ENCODE results near the gene GOSR2.
A peak's percentile ranks its signal among the peaks of the same experiment; 100 is the strongest.

DNA sequence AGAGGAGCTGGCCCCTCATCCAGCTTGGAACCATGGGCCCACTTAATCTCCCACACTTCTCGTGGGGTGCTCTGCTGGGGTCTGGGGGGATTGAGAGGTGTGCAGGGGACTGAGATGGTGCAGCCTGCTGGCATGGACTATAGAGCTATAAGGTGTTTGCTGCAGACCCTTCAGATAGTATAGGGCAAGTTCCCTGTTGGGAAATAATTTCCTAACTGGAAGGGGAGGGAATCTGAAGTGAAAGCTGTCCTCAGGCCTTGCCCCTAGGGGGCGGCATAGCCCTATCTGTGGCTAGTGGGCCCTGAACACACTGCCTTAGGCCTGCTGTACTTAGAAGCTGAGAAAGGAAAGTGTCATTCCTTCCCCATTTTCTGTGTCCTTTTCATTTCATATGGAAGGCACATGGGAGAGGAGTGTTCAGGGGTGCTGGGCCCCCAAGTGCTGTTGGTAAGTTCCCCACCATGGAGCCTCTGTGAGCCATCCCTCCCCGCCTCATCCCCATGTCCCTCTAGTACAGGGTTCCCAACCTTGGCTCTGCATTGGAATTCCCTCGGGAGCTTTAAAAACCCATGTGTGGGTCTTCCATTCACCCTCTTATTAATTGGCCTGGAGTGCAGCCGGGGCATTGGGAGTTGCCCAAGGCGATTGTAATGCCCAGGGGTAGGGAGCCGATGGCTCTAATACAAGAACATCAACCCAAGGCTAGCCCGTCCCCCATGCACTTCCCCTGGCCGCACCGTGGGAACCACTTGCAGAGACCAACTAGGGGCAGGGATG lies 19.7 kb downstream of the GOSR2 start:
- no peak for TF ChIP-seq POLR2A (IDR thresholded peaks at IDR 0.05; ENCODE audit: borderline replicate concordance, extremely low read depth, insufficient read depth, insufficient read length)
- TF ChIP-seq, protein P1, sequence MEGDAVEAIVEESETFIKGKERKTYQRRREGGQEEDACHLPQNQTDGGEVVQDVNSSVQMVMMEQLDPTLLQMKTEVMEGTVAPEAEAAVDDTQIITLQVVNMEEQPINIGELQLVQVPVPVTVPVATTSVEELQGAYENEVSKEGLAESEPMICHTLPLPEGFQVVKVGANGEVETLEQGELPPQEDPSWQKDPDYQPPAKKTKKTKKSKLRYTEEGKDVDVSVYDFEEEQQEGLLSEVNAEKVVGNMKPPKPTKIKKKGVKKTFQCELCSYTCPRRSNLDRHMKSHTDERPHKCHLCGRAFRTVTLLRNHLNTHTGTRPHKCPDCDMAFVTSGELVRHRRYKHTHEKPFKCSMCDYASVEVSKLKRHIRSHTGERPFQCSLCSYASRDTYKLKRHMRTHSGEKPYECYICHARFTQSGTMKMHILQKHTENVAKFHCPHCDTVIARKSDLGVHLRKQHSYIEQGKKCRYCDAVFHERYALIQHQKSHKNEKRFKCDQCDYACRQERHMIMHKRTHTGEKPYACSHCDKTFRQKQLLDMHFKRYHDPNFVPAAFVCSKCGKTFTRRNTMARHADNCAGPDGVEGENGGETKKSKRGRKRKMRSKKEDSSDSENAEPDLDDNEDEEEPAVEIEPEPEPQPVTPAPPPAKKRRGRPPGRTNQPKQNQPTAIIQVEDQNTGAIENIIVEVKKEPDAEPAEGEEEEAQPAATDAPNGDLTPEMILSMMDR (IDR thresholded peaks at IDR 0.05 in 2 of 3, conservative IDR thresholded peaks at IDR 0.05 in 1 of 3; ENCODE audit: borderline replicate concordance in 1 of 3, insufficient read depth in 1 of 3, low read depth in 2 of 3, low read length in 2 of 3): peak; percentile 85 to 100 (median 99)
- TF ChIP-seq, protein P2, sequence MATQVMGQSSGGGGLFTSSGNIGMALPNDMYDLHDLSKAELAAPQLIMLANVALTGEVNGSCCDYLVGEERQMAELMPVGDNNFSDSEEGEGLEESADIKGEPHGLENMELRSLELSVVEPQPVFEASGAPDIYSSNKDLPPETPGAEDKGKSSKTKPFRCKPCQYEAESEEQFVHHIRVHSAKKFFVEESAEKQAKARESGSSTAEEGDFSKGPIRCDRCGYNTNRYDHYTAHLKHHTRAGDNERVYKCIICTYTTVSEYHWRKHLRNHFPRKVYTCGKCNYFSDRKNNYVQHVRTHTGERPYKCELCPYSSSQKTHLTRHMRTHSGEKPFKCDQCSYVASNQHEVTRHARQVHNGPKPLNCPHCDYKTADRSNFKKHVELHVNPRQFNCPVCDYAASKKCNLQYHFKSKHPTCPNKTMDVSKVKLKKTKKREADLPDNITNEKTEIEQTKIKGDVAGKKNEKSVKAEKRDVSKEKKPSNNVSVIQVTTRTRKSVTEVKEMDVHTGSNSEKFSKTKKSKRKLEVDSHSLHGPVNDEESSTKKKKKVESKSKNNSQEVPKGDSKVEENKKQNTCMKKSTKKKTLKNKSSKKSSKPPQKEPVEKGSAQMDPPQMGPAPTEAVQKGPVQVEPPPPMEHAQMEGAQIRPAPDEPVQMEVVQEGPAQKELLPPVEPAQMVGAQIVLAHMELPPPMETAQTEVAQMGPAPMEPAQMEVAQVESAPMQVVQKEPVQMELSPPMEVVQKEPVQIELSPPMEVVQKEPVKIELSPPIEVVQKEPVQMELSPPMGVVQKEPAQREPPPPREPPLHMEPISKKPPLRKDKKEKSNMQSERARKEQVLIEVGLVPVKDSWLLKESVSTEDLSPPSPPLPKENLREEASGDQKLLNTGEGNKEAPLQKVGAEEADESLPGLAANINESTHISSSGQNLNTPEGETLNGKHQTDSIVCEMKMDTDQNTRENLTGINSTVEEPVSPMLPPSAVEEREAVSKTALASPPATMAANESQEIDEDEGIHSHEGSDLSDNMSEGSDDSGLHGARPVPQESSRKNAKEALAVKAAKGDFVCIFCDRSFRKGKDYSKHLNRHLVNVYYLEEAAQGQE (IDR thresholded peaks at IDR 0.05; ENCODE audit: low read depth): no peak
- no peak for TF ChIP-seq SIN3A (IDR thresholded peaks at IDR 0.05; ENCODE audit: low read depth)
- TF ChIP-seq SP1 (IDR thresholded peaks at IDR 0.05; ENCODE audit: low read depth): no peak
- TF ChIP-seq EZH2 (IDR thresholded peaks at IDR 0.05): no peak

All from HCT116 (cell line).